HL-60 (cell line): ENCODE data around the gene LILRA6.
A peak's percentile ranks its signal among the peaks of the same experiment; 100 is the strongest.

Experiments used
- DNase-seq, 2 experiments: peaks; one replicate each; pipeline ENCODE4 v3.0.0-alpha.2; 2010 to 2020; ENCODE audit warnings: low read depth in 1 of 2, low spot score in 1 of 2
- H3K27ac ChIP-seq: fragments of 250-450 bp; sonication (Bioruptor Pico); replicated peaks from 2 replicates; pipeline ENCODE4 v1.5.1; 2020; ENCODE audit warnings: mild to moderate bottlenecking, moderate library complexity
- H3K27me3 ChIP-seq: fragments of 250-450 bp; sonication (Bioruptor Pico); 2 replicates; pipeline ENCODE4 v1.5.1; 2021; ENCODE audit warnings: mild to moderate bottlenecking, moderate library complexity; ENCODE audit not compliant: insufficient read depth, poor library complexity, severe bottlenecking
- H3K4me3 ChIP-seq: replicated peaks from 2 replicates; pipeline ENCODE4 v1.5.1; 2011; ENCODE audit warnings: mild to moderate bottlenecking, control low read depth, low read length; ENCODE audit not compliant: insufficient read depth
- CTCF ChIP-seq: IDR thresholded peaks from one replicate; pipeline ENCODE4 v1.5.1; 2011; ENCODE audit warnings: low read length, control low read depth, inconsistent platforms; ENCODE audit not compliant: insufficient read depth
- GABPA ChIP-seq: IDR thresholded peaks from 2 replicates; pipeline ENCODE4 v1.6.1; 2012; ENCODE audit warnings: low read depth
- POLR2AphosphoS5 ChIP-seq: IDR thresholded peaks from 2 replicates; pipeline ENCODE4 v1.6.1; 2012; ENCODE audit warnings: low read depth
- REST ChIP-seq: IDR thresholded peaks from 2 replicates; pipeline ENCODE4 v1.6.1; 2012; ENCODE audit warnings: low read depth; ENCODE audit not compliant: insufficient replicate concordance
- SPI1 ChIP-seq: IDR thresholded peaks from 2 replicates; pipeline ENCODE4 v1.6.1; 2012; ENCODE audit warnings: low read depth, mild to moderate bottlenecking, borderline replicate concordance

LILRA6 gene

GRCh38 chr19:54206831-54207177, 35.8 kb downstream of the LILRA6 start:
- Histone ChIP-seq H3K4me3 (no peak overlapping the region), H3K27ac (peak overlapping the region; percentile 96), H3K27me3 (no peaks in the 10 kb centered on the region)
- peak in 1 of 2 experiments; percentile 43 for DNase-seq
- no peak for TF ChIP-seq CTCF
- no peak; the same call in 1 of the 2 replicates for TF ChIP-seq POLR2AphosphoS5
- no peak for TF ChIP-seq REST
- TF ChIP-seq GABPA: no peak
- TF ChIP-seq SPI1: no peak

GRCh38 chr19:54206030-54206830, 36.4 kb downstream of the LILRA6 start:
- no peak for TF ChIP-seq POLR2AphosphoS5
- no peak for TF ChIP-seq CTCF
- TF ChIP-seq GABPA: no peak
- no peak for TF ChIP-seq SPI1
- TF ChIP-seq REST: no peak
- peak overlapping the region; percentile 12 for H3K4me3 ChIP-seq
- peak overlapping the region; percentile 96 for H3K27ac ChIP-seq
- H3K27me3 ChIP-seq: no peaks in the 10 kb centered on the region
- peak in 1 of 2 experiments; percentile 61 for DNase-seq

- no peak for DNase-seq
- Histone ChIP-seq H3K27ac (peak overlapping the region; percentile 1), H3K27me3 (no peaks in the 10 kb centered on the region), H3K4me3 (0 out of 2 replicates have a peak overlapping the region, but pooled peaks have one; percentile 0)
- TF ChIP-seq CTCF: no peak
- no peak for TF ChIP-seq GABPA
- no peak for TF ChIP-seq REST
- no peak; the same call in 1 of the 2 replicates for TF ChIP-seq POLR2AphosphoS5
- no peak for TF ChIP-seq SPI1
Observed at GRCh38 chr19:54204767-54205468, 37.7 kb downstream of the LILRA6 start.
